H1 (cell line): Measurements from ENCODE around the gene MRPL3. TPM values are rescaled to one million over a fixed set of nuclear protein-coding genes. Genes with fewer than 3 reads are reported as not detected.

Experiments used
- CTCF ChIA-PET: fragments of 300-600 bp; sonication (Branson Sonifier 250); formaldehyde crosslinking; loops from one replicate; lab custom pipeline; 2021; ENCODE audit not compliant: partially characterized antibody; lab: Charles Lee
- POLR2A ChIA-PET: fragments of 300-600 bp; sonication (Branson Sonifier 250); formaldehyde crosslinking; loops from one replicate; lab custom pipeline; 2021; ENCODE audit warnings: inconsistent platforms; ENCODE audit not compliant: partially characterized antibody; lab: Charles Lee
- DNase-seq, 2 experiments: peaks; one replicate each; pipeline versions ENCODE4 v3.0.0 to v3.0.0-alpha.2; 2010 to 2022; ENCODE audit warnings: low spot score in 2 of 2, low read depth in 1 of 2, mixed read lengths in 1 of 2
- FAIRE-seq: peaks from 2 replicates; lab custom pipeline; 2011; peaks lifted over from hg19 to GRCh38; lab: Jason Lieb, UNC
- H2AFZ ChIP-seq: 2 replicates; pipeline ENCODE4 v1.8.1; 2012; ENCODE audit warnings: low read length, inconsistent platforms
- H2AK5ac ChIP-seq: 2 replicates; pipeline ENCODE4 v1.6.1; 2013; ENCODE audit warnings: low read depth, low read length
- H2BK120ac ChIP-seq: replicated peaks from 2 replicates; pipeline ENCODE3; 2013; ENCODE audit warnings: low read depth, low read length, inconsistent platforms
- H2BK12ac ChIP-seq: 2 replicates; pipeline ENCODE4 v1.6.1; 2013; ENCODE audit warnings: low read depth, low read length
- H2BK15ac ChIP-seq: 2 replicates; pipeline ENCODE4 v1.6.1; 2013; ENCODE audit warnings: low read length
- H2BK20ac ChIP-seq: 2 replicates; pipeline ENCODE4 v1.6.1; 2013; ENCODE audit warnings: low read length
- H2BK5ac ChIP-seq: 2 replicates; pipeline ENCODE4 v1.6.1; 2013; ENCODE audit warnings: low read depth, low read length
- H3K14ac ChIP-seq: 2 replicates; pipeline ENCODE4 v1.6.1; 2013; ENCODE audit warnings: inconsistent platforms; ENCODE audit not compliant: insufficient read length
- H3K18ac ChIP-seq: 2 replicates; pipeline ENCODE4 v1.6.1; 2013; ENCODE audit warnings: low read length; ENCODE audit errors: extremely low read depth
- H3K23ac ChIP-seq: 2 replicates; pipeline ENCODE4 v1.6.1; 2013; ENCODE audit warnings: inconsistent platforms; ENCODE audit not compliant: insufficient read length
- H3K23me2 ChIP-seq: 2 replicates; pipeline ENCODE4 v1.6.1; 2013; ENCODE audit warnings: low read depth, low read length
- H3K27ac ChIP-seq: 2 replicates; pipeline ENCODE4 v1.6.1; 2011; ENCODE audit warnings: low read depth, low read length, inconsistent platforms
- H3K27me3 ChIP-seq, 4 experiments: replicated peaks in 1 of 4; 1 replicate in 1 of 4; 2 replicates in 3 of 4; pipeline versions ENCODE4 v1.6.1 to v1.8.1; 2011 to 2013; ENCODE audit warnings: low read length in 3 of 4, mild to moderate bottlenecking in 3 of 4, inconsistent platforms in 2 of 4, mixed read lengths in 2 of 4, moderate library complexity in 1 of 4; ENCODE audit not compliant: control insufficient read depth in 3 of 4, insufficient read depth in 3 of 4; ENCODE audit errors: extremely low read depth in 1 of 4
- H3K36me3 ChIP-seq, 4 experiments: 2 replicates each; pipeline versions ENCODE4 v1.6.1 to v1.8.1; 2011 to 2013; ENCODE audit warnings: mild to moderate bottlenecking in 4 of 4, low read length in 3 of 4, moderate library complexity in 2 of 4, control low read depth in 1 of 4, inconsistent platforms in 1 of 4; ENCODE audit not compliant: insufficient read depth in 4 of 4, control insufficient read depth in 2 of 4
- H3K4ac ChIP-seq: replicated peaks from 2 replicates; pipeline ENCODE3; 2013; ENCODE audit warnings: low read length, low read depth, mixed read lengths, inconsistent platforms; ENCODE audit not compliant: insufficient read length
- H3K4me1 ChIP-seq, 4 experiments: replicated peaks in 1 of 4; 1 replicate in 1 of 4; 2 replicates in 3 of 4; pipeline versions ENCODE4 v1.6.1 to v1.8.1; 2011 to 2013; ENCODE audit warnings: low read length in 3 of 4, inconsistent platforms in 2 of 4, mixed read lengths in 1 of 4; ENCODE audit not compliant: insufficient read depth in 4 of 4, control insufficient read depth in 3 of 4
- H3K4me2 ChIP-seq, 2 experiments: 2 replicates each; pipeline versions ENCODE4 v1.6.1 to v1.8.1; 2011 to 2013; ENCODE audit warnings: low read depth in 2 of 2, low read length in 2 of 2, control low read depth in 1 of 2, inconsistent platforms in 1 of 2, mild to moderate bottlenecking in 1 of 2; ENCODE audit not compliant: insufficient read depth in 1 of 2
- H3K4me3 ChIP-seq, 4 experiments: fragments of 200-600, 300-600 bp in 1 of 4; sonication (generic), shearing (Covaris generic), sonication (Bioruptor Twin) in 1 of 4; 2 replicates each; pipeline versions ENCODE4 v1.5.1 to v1.8.1; 2011 to 2016; ENCODE audit warnings: low read length in 4 of 4, low read depth in 3 of 4, control low read depth in 2 of 4, inconsistent platforms in 2 of 4, mild to moderate bottlenecking in 2 of 4, mixed read lengths in 1 of 4, moderate library complexity in 1 of 4; ENCODE audit not compliant: insufficient read depth in 2 of 4; ENCODE audit errors: extremely low read depth in 1 of 4
- H3K56ac ChIP-seq: replicated peaks from 2 replicates; pipeline ENCODE3; 2013; ENCODE audit warnings: low read depth, mild to moderate bottlenecking, mixed read lengths, low read length, inconsistent platforms; ENCODE audit not compliant: insufficient read length
- H3K79me1 ChIP-seq: 2 replicates; pipeline ENCODE4 v1.6.1; 2013; ENCODE audit warnings: low read depth, low read length, control low read depth
- H3K79me2 ChIP-seq, 2 experiments: 2 replicates each; pipeline versions ENCODE4 v1.6.1 to v1.8.1; 2012 to 2013; ENCODE audit warnings: low read length in 2 of 2, mild to moderate bottlenecking in 2 of 2, inconsistent platforms in 1 of 2; ENCODE audit not compliant: insufficient read depth in 2 of 2, control insufficient read depth in 1 of 2
- H3K9ac ChIP-seq, 4 experiments: replicated peaks in 1 of 4; 1 replicate in 1 of 4; 2 replicates in 3 of 4; pipeline versions ENCODE4 v1.6.1 to v1.8.1; 2011 to 2013; ENCODE audit warnings: low read depth in 3 of 4, low read length in 3 of 4, control low read depth in 2 of 4, mild to moderate bottlenecking in 2 of 4, moderate library complexity in 2 of 4, inconsistent platforms in 1 of 4; ENCODE audit errors: extremely low read depth in 1 of 4
- H3K9me3 ChIP-seq, 2 experiments: 2 replicates each; pipeline versions ENCODE4 v1.6.1 to v1.8.1; 2012 to 2013; ENCODE audit warnings: mild to moderate bottlenecking in 2 of 2, moderate library complexity in 2 of 2, control low read depth in 1 of 2, inconsistent platforms in 1 of 2, low read depth in 1 of 2, low read length in 1 of 2, mixed read lengths in 1 of 2; ENCODE audit not compliant: insufficient read depth in 2 of 2
- H4K20me1 ChIP-seq, 2 experiments: replicated peaks in 1 of 2; 2 replicates each; pipeline versions ENCODE3 to v1.8.1; 2011 to 2013; ENCODE audit warnings: inconsistent platforms in 2 of 2, low read length in 2 of 2, mild to moderate bottlenecking in 1 of 2; ENCODE audit not compliant: insufficient read depth in 2 of 2, control insufficient read depth in 1 of 2
- H4K5ac ChIP-seq: 2 replicates; pipeline ENCODE4 v1.6.1; 2013; ENCODE audit warnings: low read length, low read depth, mixed read lengths, inconsistent platforms; ENCODE audit not compliant: insufficient read length
- H4K8ac ChIP-seq: 2 replicates; pipeline ENCODE4 v1.8.0; 2013; ENCODE audit warnings: mild to moderate bottlenecking, moderate library complexity, low read length, inconsistent platforms; ENCODE audit not compliant: insufficient read depth; ENCODE audit errors: extremely low read depth
- H4K91ac ChIP-seq: replicated peaks from 2 replicates; pipeline ENCODE3; 2013; ENCODE audit warnings: low read length, mixed read lengths, inconsistent platforms; ENCODE audit not compliant: insufficient read length
- BRCA1 ChIP-seq: IDR thresholded peaks from 2 replicates; pipeline ENCODE4 v1.6.1; 2012; ENCODE audit warnings: low read depth, low read length, improper control_type of control experiment
- CBX5 ChIP-seq: fragments of 300-800, 300-1000 bp; sonication (generic); IDR thresholded peaks from 2 replicates; pipeline ENCODE4 v1.7.1; 2016; ENCODE audit warnings: antibody characterized with exemption, low read length, low read depth
- CBX8 ChIP-seq: fragments of 300-800, 300-1000 bp; sonication (generic); IDR thresholded peaks from 2 replicates; pipeline ENCODE4 v1.7.1; 2016; ENCODE audit warnings: low read depth, low read length, borderline replicate concordance
- CTBP2 ChIP-seq: IDR thresholded peaks from 2 replicates; pipeline ENCODE4 v1.7.0; 2011; ENCODE audit warnings: borderline replicate concordance, mild to moderate bottlenecking, moderate library complexity, mixed read lengths, low read length; ENCODE audit not compliant: insufficient read depth, insufficient read length
- GABPA ChIP-seq: IDR thresholded peaks from 2 replicates; pipeline ENCODE4 v1.6.1; 2011; ENCODE audit warnings: mild to moderate bottlenecking, low read length, moderate library complexity, borderline replicate concordance; ENCODE audit not compliant: insufficient read depth
- GTF2F1 ChIP-seq: IDR thresholded peaks from 2 replicates; pipeline ENCODE4 v1.6.1; 2012; ENCODE audit warnings: low read depth, low read length, improper control_type of control experiment, borderline replicate concordance
- KDM4A ChIP-seq: IDR thresholded peaks from one replicate; pipeline ENCODE4 v1.7.1; 2012; ENCODE audit warnings: low read depth, mild to moderate bottlenecking, moderate library complexity, low read length, inconsistent platforms; ENCODE audit not compliant: severe bottlenecking
- PHF8 ChIP-seq: fragments of 200-600 bp; sonication (generic); conservative IDR thresholded peaks from 2 replicates; pipeline ENCODE4 v1.7.1; 2012; ENCODE audit warnings: low read depth, mild to moderate bottlenecking, inconsistent platforms, low read length, moderate library complexity
- POLR2AphosphoS5 ChIP-seq: IDR thresholded peaks from 2 replicates; pipeline ENCODE4 v1.6.1; 2011; ENCODE audit warnings: low read depth, low read length
- SIX5 ChIP-seq: IDR thresholded peaks from 2 replicates; pipeline ENCODE4 v1.6.1; 2011; ENCODE audit warnings: mild to moderate bottlenecking, low read depth, low read length
- SP1 ChIP-seq: IDR thresholded peaks from 2 replicates; pipeline ENCODE4 v1.6.1; 2011; ENCODE audit warnings: low read depth, low read length
- TAF1 ChIP-seq: IDR thresholded peaks from 2 replicates; pipeline ENCODE4 v1.6.1; 2011; ENCODE audit warnings: mild to moderate bottlenecking, low read depth, low read length
- polyA plus RNA-seq, 7 experiments: library from polyadenylated mRNA; depleted of rRNA in 3 of 7; stranded (reverse) in 5 of 7; unstranded in 2 of 7; fragments of >200 nt in 5 of 7; fragments of 200-250 nt in 2 of 7; gene quantifications; 1 replicate in 5 of 7; 2 replicates in 1 of 7; 4 replicates in 1 of 7; pipeline versions ENCODE4 v1.2.1 to v1.2.3, GENCODE V29; 2011 to 2013; ENCODE audit warnings: missing spikeins in 2 of 7, mixed read lengths in 2 of 7
- total RNA-seq: library from RNA; stranded (reverse); fragmentation: NEBNext Ultra II Directional; extraction: Animal tissue kit (Norgen Biotek cat#: 25700); gene quantifications from 2 replicates; pipeline ENCODE4 v1.2.1, GENCODE V29; 2021
- TF ChIP-seq, protein P1 (sequence below): IDR thresholded peaks from 2 replicates; pipeline ENCODE4 v1.6.1; 2011; ENCODE audit warnings: low read length, improper control_type of control experiment
- TF ChIP-seq, protein P2 (sequence below): IDR thresholded peaks from 2 replicates; pipeline ENCODE4 v1.6.1; 2012; ENCODE audit warnings: inconsistent platforms

MRPL3 gene
- total and polyA plus RNA-seq, 2 of the 8 experiments (the other 6 are each of a cell fraction or from before 2014, with no cell fraction given): 164 to 175 TPM

DNA sequence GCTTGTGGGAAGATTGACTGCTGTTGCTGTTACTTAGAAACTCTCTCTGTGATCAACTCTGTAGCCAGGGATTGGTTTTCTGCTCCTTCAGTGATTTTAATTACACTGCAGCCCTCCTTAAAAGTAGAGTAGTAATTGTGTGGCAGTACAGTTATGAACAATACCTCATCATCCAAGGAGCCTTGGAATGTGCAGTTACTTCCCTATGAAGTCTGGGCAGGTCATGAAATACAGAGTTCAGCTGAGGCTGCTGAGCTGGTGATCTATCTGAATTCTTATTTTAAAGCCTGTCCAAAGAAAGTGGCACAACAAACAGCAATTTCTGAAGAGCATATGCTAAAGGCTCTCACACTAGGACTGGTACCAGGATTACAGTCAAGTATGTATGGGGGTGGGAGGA is 37.4 kb upstream of the MRPL3 start:
- no peak overlapping the region for H3K4me2 ChIP-seq
- H3K36me3 ChIP-seq: no peaks in the 10 kb centered on the region
- peaks cover 0 to 4% (median 1%) of the 10 kb centered on the region in 4 experiments; a peak in 3 of 7 replicates for H3K4me1 ChIP-seq
- no peak overlapping the region for H3K4me3 ChIP-seq
- ChIA-PET CTCF (interaction anchor here (3.2 to 4.6 kb wide), 2 partner anchors 9 to 13 kb away, joined by 7 to 39 read pairs; no protein-coding TSS in a partner anchor), POLR2A (no interaction called here)
- DNase-seq: no peak
- H3K79me1 ChIP-seq: no peaks in the 10 kb centered on the region
- no peak overlapping the region for H2BK15ac ChIP-seq
- no peaks in the 10 kb centered on the region for H3K79me2 ChIP-seq
- no peak overlapping the region for H2BK5ac ChIP-seq
- no peak overlapping the region for H3K23ac ChIP-seq
- H3K56ac ChIP-seq: no peak overlapping the region
- no peak overlapping the region for H3K18ac ChIP-seq
- no peak overlapping the region for H2AFZ ChIP-seq
- H4K8ac ChIP-seq: no peak overlapping the region
- H2BK20ac ChIP-seq: no peak overlapping the region
- no peak overlapping the region for H3K27ac ChIP-seq
- no peak overlapping the region for H3K4ac ChIP-seq
- H4K91ac ChIP-seq: no peak overlapping the region
- no peak for FAIRE-seq
- no peaks in the 10 kb centered on the region for H3K27me3 ChIP-seq
- H3K9me3 ChIP-seq: no peaks in the 10 kb centered on the region
- H3K9ac ChIP-seq: no peak overlapping the region
- H2BK120ac ChIP-seq: no peak overlapping the region
- 0 out of 2 replicates have a peak, but pooled peaks cover 3% of the 10 kb centered on the region for H3K23me2 ChIP-seq
- H2BK12ac ChIP-seq: no peak overlapping the region
- no peak overlapping the region for H3K14ac ChIP-seq
- H4K5ac ChIP-seq: no peak overlapping the region
- H4K20me1 ChIP-seq: no peaks in the 10 kb centered on the region
- no peak overlapping the region for H2AK5ac ChIP-seq
- TF ChIP-seq SIX5 (no peak), CBX5 (no peak), GABPA (no peak), GTF2F1 (no peak), SP1 (no peak), CTBP2 (no peak), POLR2AphosphoS5 (no peak), BRCA1 (no peak), PHF8 (no peak), CBX8 (no peak), TAF1 (no peak), KDM4A (no peak)
- TF ChIP-seq, protein P1, sequence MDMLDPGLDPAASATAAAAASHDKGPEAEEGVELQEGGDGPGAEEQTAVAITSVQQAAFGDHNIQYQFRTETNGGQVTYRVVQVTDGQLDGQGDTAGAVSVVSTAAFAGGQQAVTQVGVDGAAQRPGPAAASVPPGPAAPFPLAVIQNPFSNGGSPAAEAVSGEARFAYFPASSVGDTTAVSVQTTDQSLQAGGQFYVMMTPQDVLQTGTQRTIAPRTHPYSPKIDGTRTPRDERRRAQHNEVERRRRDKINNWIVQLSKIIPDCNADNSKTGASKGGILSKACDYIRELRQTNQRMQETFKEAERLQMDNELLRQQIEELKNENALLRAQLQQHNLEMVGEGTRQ: no peak
- TF ChIP-seq, protein P2, sequence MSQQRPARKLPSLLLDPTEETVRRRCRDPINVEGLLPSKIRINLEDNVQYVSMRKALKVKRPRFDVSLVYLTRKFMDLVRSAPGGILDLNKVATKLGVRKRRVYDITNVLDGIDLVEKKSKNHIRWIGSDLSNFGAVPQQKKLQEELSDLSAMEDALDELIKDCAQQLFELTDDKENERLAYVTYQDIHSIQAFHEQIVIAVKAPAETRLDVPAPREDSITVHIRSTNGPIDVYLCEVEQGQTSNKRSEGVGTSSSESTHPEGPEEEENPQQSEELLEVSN: no peak
